CD8-positive, alpha-beta memory T cell (primary cell): ENCODE measurements around the gene MPST. TPM values are rescaled to one million over a fixed set of nuclear protein-coding genes. Genes with fewer than 3 reads are reported as not detected.

ENCODE experiments used
- CTCF ChIA-PET: fragments of 350-600 bp; sonication (Branson Sonifier 250); formaldehyde crosslinking; loops from one replicate; lab custom pipeline; 2021; ENCODE audit warnings: antibody characterized with exemption; lab: Charles Lee
- POLR2A ChIA-PET: fragments of 350-600 bp; sonication (Branson Sonifier 250); formaldehyde crosslinking; loops from one replicate; lab custom pipeline; 2021; ENCODE audit warnings: antibody characterized with exemption; lab: Charles Lee
- DNase-seq, 5 donors: peaks; one replicate each; pipeline versions ENCODE4 v3.0.0 to v3.0.0-alpha.2; 2020 to 2022; ENCODE audit warnings: mixed read lengths in 1 of 5
- H3K27ac ChIP-seq: one replicate; pipeline ENCODE4 v1.7.0; 2013; ENCODE audit warnings: low read depth, mild to moderate bottlenecking, low read length, moderate library complexity
- H3K27me3 ChIP-seq: 2 replicates; pipeline ENCODE4 v1.7.0; 2013; ENCODE audit warnings: low read length, mild to moderate bottlenecking; ENCODE audit not compliant: insufficient read depth, poor library complexity, severe bottlenecking
- H3K36me3 ChIP-seq: 2 replicates; pipeline ENCODE4 v1.7.0; 2013; ENCODE audit warnings: mild to moderate bottlenecking, low read length, moderate library complexity; ENCODE audit not compliant: insufficient read depth
- H3K4me1 ChIP-seq: 2 replicates; pipeline ENCODE4 v1.7.0; 2013; ENCODE audit warnings: mild to moderate bottlenecking, low read length, moderate library complexity; ENCODE audit not compliant: insufficient read depth
- H3K4me3 ChIP-seq: 2 replicates; pipeline ENCODE4 v1.7.0; 2013; ENCODE audit warnings: mild to moderate bottlenecking, low read length
- H3K9me3 ChIP-seq: 2 replicates; pipeline ENCODE4 v1.7.0; 2013; ENCODE audit warnings: mild to moderate bottlenecking, low read length
- H3K27ac Mint-ChIP-seq, 8 donors: one replicate each; pipeline ENCODE4 v1.8.0; 2020 to 2021; ENCODE audit warnings: mixed read lengths in 8 of 8, mild to moderate bottlenecking in 6 of 8, inconsistent platforms in 3 of 8, moderate library complexity in 3 of 8
- H3K27me3 Mint-ChIP-seq, 2 donors: one replicate each; pipeline ENCODE4 v1.8.0; 2020 to 2021; ENCODE audit warnings: mixed read lengths in 2 of 2, mild to moderate bottlenecking in 1 of 2, moderate library complexity in 1 of 2
- H3K36me3 Mint-ChIP-seq, 3 donors: one replicate each; pipeline ENCODE4 v1.8.0; 2020 to 2021; ENCODE audit warnings: mixed read lengths in 3 of 3, inconsistent platforms in 1 of 3, mild to moderate bottlenecking in 1 of 3
- H3K4me1 Mint-ChIP-seq, 3 donors: one replicate each; pipeline ENCODE4 v1.8.0; 2020 to 2021; ENCODE audit warnings: mixed read lengths in 3 of 3, inconsistent platforms in 1 of 3, mild to moderate bottlenecking in 1 of 3
- H3K4me3 Mint-ChIP-seq, 7 donors: one replicate each; pipeline ENCODE4 v1.8.0; 2020 to 2021; ENCODE audit warnings: mixed read lengths in 7 of 7, mild to moderate bottlenecking in 6 of 7, moderate library complexity in 4 of 7, inconsistent platforms in 2 of 7
- H3K9me3 Mint-ChIP-seq, 5 donors: one replicate each; pipeline ENCODE4 v1.8.0; 2020 to 2022; ENCODE audit warnings: mixed read lengths in 5 of 5, mild to moderate bottlenecking in 3 of 5, moderate library complexity in 2 of 5, inconsistent platforms in 1 of 5
- polyA plus RNA-seq: library from polyadenylated mRNA; unstranded; fragments of 300-500 nt; fragmentation: Illumina TruSeq; gene quantifications from one replicate; pipeline ENCODE4 v1.2.3, GENCODE V29; 2021
- total RNA-seq, 2 experiments: library from RNA; stranded (reverse); gene quantifications; one replicate each; pipeline ENCODE4 v1.2.3, GENCODE V29; 2021

The MPST gene
- total and polyA plus RNA-seq, 3 experiments from 2014 or later: 16.6 to 20.0 (median 17.8) TPM

DNA sequence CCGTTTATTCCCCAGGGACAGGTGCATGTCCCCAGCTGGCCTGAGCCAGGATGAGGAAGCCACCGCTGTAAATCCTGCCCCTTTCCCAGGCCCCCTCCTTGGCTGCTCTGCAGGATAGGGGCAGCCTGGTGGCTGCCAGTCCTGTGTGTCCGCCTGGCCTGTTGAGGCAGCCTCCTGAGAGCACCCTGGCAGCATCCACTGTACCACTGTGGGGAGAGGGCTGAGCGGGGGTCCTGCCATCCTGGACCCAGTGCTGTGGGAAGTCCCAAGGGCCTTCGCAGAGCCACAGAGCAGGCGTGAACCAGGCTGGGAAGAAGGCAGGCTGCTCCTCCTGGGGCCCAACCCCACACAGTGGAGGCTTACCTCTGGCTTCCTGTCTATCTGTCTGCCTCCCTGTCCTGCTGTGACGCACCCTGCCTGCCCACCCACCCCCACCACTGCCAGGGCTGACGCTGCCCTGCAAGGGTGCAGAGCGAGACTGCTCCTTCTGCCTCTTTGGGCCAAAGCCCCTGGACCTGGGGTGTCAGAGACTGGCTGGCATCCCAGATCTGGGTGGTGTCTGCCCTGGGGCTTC, 40.4 kb downstream of the MPST start:
- DNase-seq: peak in 2 of 5 donors; percentile 29 to 59
- Histone ChIP-seq H3K36me3 (peaks cover 6% of the 10 kb centered on the region), H3K27me3 (no peaks in the 10 kb centered on the region), H3K4me1 (no peaks in the 10 kb centered on the region), H3K4me3 (no peak overlapping the region), H3K9me3 (no peaks in the 10 kb centered on the region), H3K27ac (no peak overlapping the region)
- H3K27me3 Mint-ChIP-seq: peaks cover 0 to 1% of the 10 kb centered on the region in 2 donors
- peaks cover 7 to 26% (median 7%) of the 10 kb centered on the region in 3 donors for H3K4me1 Mint-ChIP-seq
- ChIA-PET CTCF (interaction anchor here (1.4 kb wide), 1 partner anchor 38 kb away, joined by 4 read pairs; no protein-coding TSS in a partner anchor), POLR2A (interaction anchor here (0.5 kb wide), 1 partner anchor 86 kb away, joined by 3 read pairs; no protein-coding TSS in a partner anchor)
- peak overlapping the region in 2 of 7 donors; percentile 34 to 37 for H3K4me3 Mint-ChIP-seq
- H3K36me3 Mint-ChIP-seq: peaks cover 0 to 52% (median 4%) of the 10 kb centered on the region in 3 donors
- no peaks in the 10 kb centered on the region for H3K9me3 Mint-ChIP-seq
- H3K27ac Mint-ChIP-seq: peak overlapping the region in 4 of 8 donors; percentile 33 to 92 (median 76)

DNA sequence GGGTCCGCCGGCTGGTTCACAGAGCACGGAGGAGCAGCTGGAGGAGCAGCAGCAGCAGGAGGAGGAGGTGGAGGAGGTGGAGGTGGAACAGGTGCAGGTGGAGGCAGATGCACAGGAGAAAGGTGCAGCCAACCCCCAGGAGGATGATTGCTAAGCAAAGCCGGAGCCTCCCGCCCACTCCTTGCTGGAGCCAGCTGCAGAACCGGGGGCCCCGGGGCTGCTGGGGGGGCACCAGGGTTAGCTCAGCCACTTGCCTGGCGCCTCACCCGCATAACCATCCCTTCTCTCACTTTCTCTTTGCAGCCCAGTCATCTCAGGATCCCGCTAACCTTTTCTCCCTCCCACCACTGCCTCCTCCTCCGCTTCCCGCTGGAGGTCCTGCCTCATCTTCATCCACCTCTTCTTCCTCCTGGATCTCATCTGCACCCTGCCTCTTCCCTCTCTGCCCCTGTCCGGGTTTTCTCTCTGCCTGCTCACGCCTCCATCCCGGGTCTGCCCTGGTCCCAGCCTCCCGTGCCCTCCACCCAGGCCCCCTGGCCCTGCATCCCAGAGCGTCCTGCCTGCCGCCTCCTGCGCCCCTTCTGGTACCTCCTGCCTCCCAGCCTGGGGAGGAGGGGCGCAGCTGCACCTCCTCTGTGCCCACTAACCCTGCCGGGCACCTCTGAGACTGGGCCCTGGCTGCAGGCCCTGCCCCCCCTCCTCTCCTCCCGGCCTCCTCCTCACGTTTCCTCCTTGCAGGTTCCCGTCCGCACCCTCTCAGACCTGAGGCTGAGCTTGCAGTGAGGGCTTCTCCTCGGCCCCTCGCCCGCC, 41.5 kb downstream of the MPST start:
- no peaks in the 10 kb centered on the region for H3K36me3 ChIP-seq
- Mint-ChIP-seq H3K9me3 (no peaks in the 10 kb centered on the region), H3K27ac (peak overlapping the region in 4 of 8 donors; percentile 51 to 77 (median 68)), H3K36me3 (peaks cover 0 to 42% (median 1%) of the 10 kb centered on the region in 3 donors), H3K27me3 (peaks cover 0 to 1% of the 10 kb centered on the region in 2 donors), H3K4me3 (peak overlapping the region in 1 of 7 donors; percentile 69), H3K4me1 (peaks cover 7 to 26% (median 7%) of the 10 kb centered on the region in 3 donors)
- ChIA-PET POLR2A (no interaction called here), CTCF (interaction anchor here (1.0 to 1.4 kb wide), 3 partner anchors 19 to 138 kb away, joined by 3 to 4 read pairs (median 4); no protein-coding TSS in a partner anchor)
- no peaks in the 10 kb centered on the region for H3K9me3 ChIP-seq
- H3K27ac ChIP-seq: no peak overlapping the region
- H3K4me3 ChIP-seq: no peak overlapping the region
- no peaks in the 10 kb centered on the region for H3K27me3 ChIP-seq
- H3K4me1 ChIP-seq: no peaks in the 10 kb centered on the region
- DNase-seq: no peak

DNA sequence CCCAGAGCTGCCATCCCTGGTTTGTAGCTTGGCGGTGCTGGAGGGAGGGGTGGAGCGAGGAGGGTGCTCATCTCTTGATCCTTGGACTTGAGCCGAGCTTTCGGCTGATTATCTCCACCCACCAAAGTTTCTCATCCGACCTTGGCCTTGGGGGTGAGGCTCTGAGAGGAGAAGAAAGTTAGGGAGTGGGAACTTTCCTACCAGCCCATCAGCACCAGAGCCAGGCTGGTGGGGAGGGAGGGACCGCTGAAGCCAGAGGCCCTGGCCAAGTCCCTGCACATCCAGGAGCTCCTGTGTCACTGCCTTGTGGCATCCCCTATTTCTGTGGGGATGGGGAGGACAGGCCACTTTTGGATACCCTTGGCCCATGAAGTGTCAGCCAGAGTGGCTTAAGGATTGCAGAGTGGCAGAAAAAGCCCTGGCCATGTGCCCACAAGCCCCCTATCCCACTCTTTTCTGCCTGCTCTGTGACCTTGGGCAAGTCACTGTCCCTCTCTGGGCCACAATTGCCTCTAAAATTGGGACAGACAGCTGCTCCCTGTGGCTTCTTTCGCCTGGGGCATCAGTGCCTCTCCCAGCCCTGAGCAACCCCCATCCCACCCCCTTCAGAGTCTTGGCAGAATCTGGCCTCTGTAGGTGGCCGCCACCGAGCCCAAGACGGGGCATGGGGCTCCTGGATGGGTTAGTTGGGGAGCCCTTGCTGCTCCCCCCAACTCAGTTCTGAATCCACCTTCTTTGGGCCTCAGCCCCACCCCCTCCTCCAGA, 42.3 kb downstream of the MPST start:
- H3K9me3 ChIP-seq: no peaks in the 10 kb centered on the region
- H3K4me1 ChIP-seq: no peaks in the 10 kb centered on the region
- peaks cover 0 to 34% (median 1%) of the 10 kb centered on the region in 3 donors for H3K36me3 Mint-ChIP-seq
- peak overlapping the region in 2 of 8 donors; percentile 50 to 72 for H3K27ac Mint-ChIP-seq
- no peak for DNase-seq
- ChIA-PET CTCF (interaction anchor here (1.1 to 1.4 kb wide), 2 partner anchors 18 to 40 kb away, joined by 4 read pairs; no protein-coding TSS in a partner anchor), POLR2A (no interaction called here)
- H3K4me1 Mint-ChIP-seq: peaks cover 7 to 26% (median 7%) of the 10 kb centered on the region in 3 donors
- H3K27me3 ChIP-seq: no peaks in the 10 kb centered on the region
- H3K4me3 Mint-ChIP-seq: peak overlapping the region in 1 of 7 donors; percentile 57
- H3K36me3 ChIP-seq: no peaks in the 10 kb centered on the region
- no peak overlapping the region for H3K27ac ChIP-seq
- H3K27me3 Mint-ChIP-seq: peaks cover 0 to 1% of the 10 kb centered on the region in 2 donors
- H3K9me3 Mint-ChIP-seq: no peaks in the 10 kb centered on the region
- no peak overlapping the region for H3K4me3 ChIP-seq

DNA sequence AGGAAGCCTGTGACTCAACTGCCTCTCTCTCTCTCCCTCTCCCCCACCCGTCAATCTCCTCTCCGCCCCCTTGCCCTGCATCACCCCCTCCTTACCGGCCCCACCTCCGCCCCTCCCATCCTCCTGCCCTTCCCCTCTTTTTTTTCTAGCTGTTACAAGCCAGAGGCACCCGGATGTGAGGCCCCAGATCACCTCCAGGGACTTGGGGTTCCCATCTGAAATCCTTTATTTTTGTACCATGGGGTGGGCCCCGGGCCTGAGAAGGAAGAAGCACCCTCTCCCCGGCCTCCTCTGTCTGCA, 42.8 kb downstream of the MPST start:
- ChIA-PET CTCF (no interaction called here), POLR2A (no interaction called here)
- peaks cover 0 to 1% of the 10 kb centered on the region in 2 donors for H3K27me3 Mint-ChIP-seq
- no peaks in the 10 kb centered on the region for H3K9me3 Mint-ChIP-seq
- H3K4me1 ChIP-seq: no peaks in the 10 kb centered on the region
- no peaks in the 10 kb centered on the region for H3K27me3 ChIP-seq
- H3K36me3 ChIP-seq: no peaks in the 10 kb centered on the region
- DNase-seq: no peak
- H3K4me1 Mint-ChIP-seq: peaks cover 7 to 26% (median 7%) of the 10 kb centered on the region in 3 donors
- H3K36me3 Mint-ChIP-seq: peaks cover 0 to 28% (median 1%) of the 10 kb centered on the region in 3 donors
- H3K4me3 ChIP-seq: no peak overlapping the region
- H3K9me3 ChIP-seq: no peaks in the 10 kb centered on the region
- H3K27ac Mint-ChIP-seq: no peak overlapping the region
- H3K27ac ChIP-seq: no peak overlapping the region
- no peak overlapping the region for H3K4me3 Mint-ChIP-seq

DNA sequence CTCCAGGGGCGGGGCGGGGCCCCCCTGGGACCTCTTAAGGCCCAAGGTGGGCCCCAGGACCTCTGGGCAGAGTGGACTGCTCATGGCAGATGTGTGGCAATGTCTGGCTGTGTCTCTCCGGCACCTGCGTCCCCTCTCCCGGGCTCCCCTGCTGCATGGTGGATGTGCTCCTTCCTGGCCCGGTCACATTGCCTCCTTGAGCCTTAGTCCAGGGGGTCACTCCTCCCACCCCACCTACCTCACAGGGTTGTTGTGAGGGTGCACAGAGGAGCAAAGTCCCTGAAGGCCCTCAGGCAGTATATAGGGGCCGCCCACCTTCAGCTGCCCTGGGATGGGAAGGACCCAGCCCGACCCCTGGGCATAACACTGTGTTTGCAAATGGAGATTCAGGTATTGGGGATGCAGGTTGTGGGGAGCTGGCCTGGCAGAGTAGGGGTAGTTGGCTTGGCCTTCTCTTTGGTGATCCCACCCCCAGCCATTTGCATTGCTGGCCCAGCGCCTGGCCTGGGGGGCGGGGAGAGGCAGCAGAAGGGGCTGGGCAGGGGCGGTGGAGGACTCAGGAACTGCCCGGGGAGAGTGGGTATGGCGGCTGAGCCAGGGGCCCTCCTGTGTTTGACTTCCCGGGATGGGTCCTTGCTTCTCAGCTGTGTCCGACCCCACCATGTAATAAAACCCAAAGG, 43.3 kb downstream of the MPST start:
- Histone ChIP-seq H3K27me3 (no peaks in the 10 kb centered on the region), H3K4me3 (no peak overlapping the region), H3K36me3 (no peaks in the 10 kb centered on the region), H3K27ac (no peak overlapping the region), H3K4me1 (no peaks in the 10 kb centered on the region), H3K9me3 (no peaks in the 10 kb centered on the region)
- no peaks in the 10 kb centered on the region for H3K9me3 Mint-ChIP-seq
- no peak for DNase-seq
- ChIA-PET CTCF (no interaction called here), POLR2A (no interaction called here)
- H3K27ac Mint-ChIP-seq: peak overlapping the region in 1 of 8 donors; percentile 23
- peaks cover 4% of the 10 kb centered on the region in 2 donors for H3K27me3 Mint-ChIP-seq
- H3K4me3 Mint-ChIP-seq: no peak overlapping the region
- H3K36me3 Mint-ChIP-seq: peaks cover 0 to 23% (median 0%) of the 10 kb centered on the region in 3 donors
- H3K4me1 Mint-ChIP-seq: peaks cover 7 to 26% (median 7%) of the 10 kb centered on the region in 3 donors

DNA sequence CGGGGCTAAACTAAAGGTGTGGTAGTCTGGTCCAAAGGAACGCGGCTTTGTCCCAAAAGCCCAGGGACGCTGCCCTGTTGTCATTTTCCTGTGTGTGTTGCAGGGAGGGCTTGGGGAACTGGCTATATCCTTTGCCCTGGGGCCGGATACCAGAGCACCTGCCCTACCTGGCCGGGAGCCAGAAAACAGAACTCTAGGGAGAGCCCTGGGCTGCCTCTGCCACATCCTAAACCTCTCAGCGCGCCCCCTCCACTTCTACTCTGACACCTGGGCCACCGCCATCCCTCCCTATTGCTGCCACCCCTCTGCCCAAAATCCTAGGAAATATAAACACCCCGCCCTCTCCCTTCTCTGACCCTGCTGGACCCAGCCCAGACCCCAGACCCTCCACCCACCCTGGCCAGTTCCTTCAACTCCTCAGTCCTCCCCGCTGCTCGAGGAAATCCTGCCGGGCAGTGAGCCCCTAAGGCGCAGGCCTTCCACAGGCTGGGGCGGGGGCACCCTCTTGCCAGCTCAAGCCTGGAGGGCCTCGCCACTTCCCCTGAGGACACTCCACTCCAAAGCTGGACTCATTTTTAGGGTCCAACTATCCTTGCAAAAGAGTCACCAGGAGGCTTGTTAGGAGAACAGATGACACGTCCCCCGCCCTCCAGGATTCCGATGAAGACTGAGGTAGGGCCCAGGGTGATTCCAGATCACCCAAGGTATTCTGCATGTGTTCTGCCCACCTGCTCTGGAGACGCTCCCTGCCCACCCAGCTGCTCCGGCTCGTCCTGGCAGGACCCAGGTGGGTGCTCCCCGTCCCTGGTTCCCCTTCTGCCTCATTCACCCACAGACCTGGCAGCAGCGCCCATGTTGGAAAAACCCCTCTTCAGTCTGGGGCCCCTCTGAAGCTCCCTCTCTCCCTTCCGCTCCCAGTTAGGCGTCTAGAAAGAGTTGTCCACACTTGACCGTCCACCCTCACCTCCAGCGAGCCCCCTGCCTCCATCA, 44.2 kb downstream of the MPST start:
- Histone ChIP-seq H3K27me3 (no peaks in the 10 kb centered on the region), H3K4me1 (no peaks in the 10 kb centered on the region), H3K36me3 (no peaks in the 10 kb centered on the region), H3K9me3 (no peaks in the 10 kb centered on the region), H3K4me3 (no peak overlapping the region), H3K27ac (no peak overlapping the region)
- Mint-ChIP-seq H3K27ac (peak overlapping the region in 3 of 8 donors; percentile 33 to 69 (median 57)), H3K9me3 (no peaks in the 10 kb centered on the region), H3K4me1 (peaks cover 7 to 26% (median 7%) of the 10 kb centered on the region in 3 donors), H3K4me3 (no peak overlapping the region), H3K36me3 (peaks cover 0 to 18% (median 0%) of the 10 kb centered on the region in 3 donors), H3K27me3 (peaks cover 5 to 8% of the 10 kb centered on the region in 2 donors)
- DNase-seq: peak in 1 of 5 donors; percentile 38
- ChIA-PET CTCF (no interaction called here), POLR2A (no interaction called here)
